Inferior parietal cortex (tissue), 1 donor: ENCODE measurements around the gene TGFB1.
A peak's percentile ranks its signal among the peaks of the same experiment; 100 is the strongest.
"Not testable (repeated sequence)": the region's sequence is repeated elsewhere in the genome, so short reads cannot be mapped to it uniquely, and the experiment has no call there.

Experiments
- DNase-seq: peaks from one replicate; pipeline ENCODE4 v3.0.0-alpha.2; 2016; ENCODE audit errors: extremely low spot score

Gene TGFB1

DNA sequence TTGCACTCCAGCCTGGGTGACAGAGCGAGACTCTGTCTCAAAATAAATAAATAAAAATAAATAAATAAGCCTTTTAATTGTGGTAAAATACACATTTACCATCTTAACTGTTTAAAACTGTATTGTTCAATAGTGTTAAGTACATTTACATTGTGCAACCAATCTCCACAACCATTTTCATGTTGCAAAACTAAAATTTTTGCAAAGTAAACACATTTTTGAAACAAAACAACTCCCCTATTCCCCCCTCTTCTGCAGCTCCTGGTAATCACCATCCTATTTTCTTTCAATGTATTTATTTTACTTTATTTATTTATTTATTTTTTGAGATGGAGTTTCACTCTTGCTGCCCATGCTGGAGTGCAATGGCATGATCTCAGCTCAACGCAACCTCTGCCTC is 16.0 kb upstream of the TGFB1 start:
- no peak for DNase-seq

DNA sequence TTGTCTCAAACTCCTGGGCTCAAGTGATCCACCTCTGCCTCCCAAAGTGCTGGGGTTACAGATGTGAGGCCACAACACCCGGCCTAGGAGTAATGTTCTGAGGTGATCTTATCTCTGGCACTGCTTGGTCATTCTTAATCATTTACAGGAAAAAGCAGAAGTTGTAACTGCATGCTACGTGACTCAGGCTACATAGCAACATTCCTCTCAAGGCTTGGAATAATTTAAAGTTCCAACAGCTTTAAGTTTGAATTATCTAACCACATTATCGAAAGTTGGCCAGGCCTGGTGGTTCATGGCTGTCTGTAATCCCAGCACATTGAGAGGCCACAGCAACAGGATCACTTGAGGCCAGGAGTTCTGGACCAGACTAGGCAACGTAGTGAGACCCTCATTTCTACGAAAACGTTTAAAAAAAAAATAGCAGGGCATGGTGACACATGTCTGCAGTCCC is 14.2 kb upstream of the TGFB1 start:
- no peak for DNase-seq

DNA sequence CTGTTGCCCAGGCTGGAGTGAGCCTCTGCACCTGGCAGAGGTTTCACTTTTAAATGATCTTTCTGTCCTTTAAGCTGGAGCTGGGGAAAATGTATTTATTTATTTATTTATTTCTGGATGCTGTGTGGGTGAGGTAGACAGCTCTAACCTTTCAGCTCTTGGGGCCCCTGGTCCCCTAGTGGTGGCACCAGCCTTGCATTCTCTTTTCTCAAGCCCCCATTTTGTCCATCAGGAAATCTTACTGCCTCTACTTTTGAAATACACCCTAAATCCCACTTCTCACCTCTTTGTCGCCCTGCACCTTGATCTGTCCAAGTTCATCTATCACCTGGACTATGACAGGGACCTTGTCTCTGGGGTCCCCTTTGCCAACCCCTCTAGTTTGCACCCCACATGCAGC is 12.4 kb upstream of the TGFB1 start:
- no peak for DNase-seq

DNA sequence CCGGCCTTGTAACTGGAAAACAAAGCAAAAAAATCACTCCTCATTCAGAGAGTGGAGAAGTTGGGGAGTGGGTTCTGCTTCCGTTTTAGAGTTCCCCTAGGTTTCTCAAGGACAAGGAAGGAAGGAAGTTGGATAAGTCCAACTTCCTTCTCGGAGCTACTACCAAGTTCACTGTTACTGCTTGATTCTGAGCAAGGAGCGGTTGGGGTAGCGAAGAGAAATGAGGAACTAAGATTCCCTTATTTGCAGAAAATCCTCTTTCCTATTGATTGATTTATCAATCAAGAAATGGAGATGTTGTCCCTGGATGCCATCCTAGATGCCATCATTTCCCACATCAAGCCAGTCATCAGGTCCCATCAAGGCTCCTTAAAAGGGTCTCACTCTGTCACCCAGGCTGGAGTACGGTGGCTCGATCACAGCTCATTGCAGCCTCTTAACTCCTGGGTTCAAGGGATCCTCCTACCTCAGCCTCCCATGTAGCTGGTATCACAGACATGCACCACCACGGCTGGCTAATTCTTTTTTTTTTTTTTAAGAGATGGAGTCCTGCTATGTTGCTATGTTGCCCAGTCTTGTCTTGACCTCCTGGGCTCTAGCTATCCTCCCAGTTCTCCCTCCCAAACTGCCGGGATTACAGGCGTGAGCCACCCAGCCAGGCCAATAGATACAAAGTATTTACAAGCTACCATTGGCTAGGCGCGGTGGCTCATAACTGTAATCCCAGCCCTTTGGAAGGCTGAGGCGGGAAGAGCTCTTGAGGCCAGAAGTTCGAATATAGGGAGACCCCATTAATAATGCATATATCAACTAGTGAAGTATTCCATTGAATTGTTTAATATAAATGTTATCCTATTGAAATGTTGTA is 11.0 kb upstream of the TGFB1 start:
- no peak for DNase-seq

DNA sequence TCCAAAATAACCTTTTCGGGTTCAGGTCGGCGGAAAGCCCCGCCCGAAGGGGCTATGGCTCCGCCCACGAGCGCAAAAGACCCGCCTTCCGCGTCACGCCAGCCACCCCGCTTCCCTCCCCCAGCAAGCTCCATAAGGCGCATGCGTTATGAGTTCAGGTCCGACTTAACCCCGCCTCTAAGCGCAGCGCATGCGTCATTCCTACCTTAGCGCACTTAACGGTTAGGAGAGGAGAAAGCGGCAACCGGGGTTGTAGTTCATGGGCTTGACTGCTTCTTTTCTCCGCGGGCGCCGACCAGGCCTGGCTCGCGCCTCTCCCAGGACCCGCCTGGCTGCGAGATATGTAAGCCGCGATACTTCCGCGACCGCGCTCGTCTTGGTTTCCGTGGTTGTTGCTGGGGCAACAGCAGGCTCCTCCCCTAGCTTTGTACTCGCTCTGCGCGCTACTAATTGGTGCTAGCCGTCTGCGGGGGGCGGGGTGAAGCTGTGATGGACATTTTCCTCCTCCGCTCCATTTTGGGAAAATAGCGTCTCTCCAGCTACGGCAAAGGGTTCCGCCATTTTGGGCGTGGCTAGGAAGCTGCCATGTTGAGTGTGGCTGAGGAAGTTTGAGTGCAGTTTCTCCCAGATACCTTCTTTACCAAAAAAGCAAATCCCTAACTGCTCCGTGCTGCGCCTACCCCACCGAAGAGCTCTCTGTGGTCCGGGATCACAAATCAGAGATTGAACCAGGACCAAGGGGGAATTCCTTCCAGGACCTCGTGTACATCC is 10.2 kb upstream of the TGFB1 start, which contains the start of gene B9D2:
Gene B9D2 (minus strand): TSS at position 397 of the 771 bp plus-strand sequence. CDS start 630 bp downstream, outside the sequence.
- DNase-seq = peak; percentile 98

DNA sequence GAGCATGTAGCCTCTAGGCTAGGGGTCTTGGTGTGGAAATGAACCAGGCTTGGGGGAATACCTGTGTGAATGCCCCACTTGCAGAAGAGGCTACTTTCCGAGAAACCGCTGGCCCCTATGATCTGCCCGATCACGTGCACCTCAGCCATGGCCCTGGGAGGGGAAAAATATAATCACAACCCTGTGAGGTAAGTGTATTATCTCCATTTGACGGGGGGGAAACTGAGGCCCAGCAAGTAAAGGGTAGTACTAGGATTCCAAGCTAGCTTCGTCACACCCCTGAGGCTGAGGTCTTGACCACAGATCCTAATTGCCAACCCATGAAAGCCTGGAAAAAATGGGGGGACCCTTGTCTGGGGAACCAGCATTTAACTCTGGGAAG is 9.6 kb upstream of the TGFB1 start:
- DNase-seq = peak; percentile 30

DNA sequence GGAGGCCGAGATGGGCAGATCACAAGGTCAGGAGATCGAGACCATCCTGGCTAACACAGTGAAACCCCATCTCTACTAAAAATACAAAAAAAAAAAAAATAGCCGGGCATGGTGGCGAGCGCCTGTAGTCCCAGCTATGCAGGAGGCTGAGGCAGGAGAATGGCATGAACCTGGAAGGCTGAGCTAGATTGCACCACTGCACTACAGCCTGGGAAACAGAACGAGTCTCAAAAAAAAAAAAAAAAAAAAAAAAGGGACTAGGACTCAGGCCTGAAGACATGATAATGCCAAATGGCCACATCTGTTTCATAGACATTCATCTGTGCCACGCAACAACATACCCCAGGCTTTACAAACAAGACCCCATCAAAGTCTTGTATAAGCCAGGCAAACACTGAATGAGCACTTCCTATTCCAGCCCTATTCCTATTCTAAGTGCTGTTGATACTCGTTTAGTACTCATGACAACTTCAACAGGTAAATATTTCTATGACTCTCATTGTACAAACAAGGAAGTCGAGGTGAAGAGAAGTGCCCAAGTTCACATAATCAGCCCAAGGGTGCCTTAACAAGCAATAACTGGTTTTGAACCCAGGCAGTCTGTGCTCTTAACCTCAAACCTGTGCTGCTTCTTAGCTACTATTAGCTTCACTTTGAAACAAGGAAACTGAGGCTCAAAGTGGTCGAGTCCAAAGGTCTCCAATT is 8.6 kb upstream of the TGFB1 start:
- DNase-seq = no peak

DNA sequence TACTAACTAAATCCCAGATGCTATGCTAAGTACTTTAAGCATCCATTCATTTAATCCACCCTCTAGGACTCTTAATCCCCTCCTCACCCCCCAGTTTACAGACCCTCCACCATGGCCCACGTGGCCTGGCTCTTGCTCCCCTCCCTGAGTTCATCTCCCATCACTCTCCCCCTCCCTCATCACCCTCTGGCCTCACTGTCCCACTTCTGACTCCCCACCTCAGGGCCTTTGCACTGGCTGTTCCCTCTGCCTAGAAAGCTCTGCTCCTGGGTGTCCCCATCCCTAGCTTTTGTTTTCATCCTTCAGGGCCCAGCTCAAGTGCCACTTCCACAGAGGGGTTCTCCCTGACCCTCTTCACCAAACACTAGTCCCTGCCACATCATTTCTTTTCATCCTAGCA is 6.0 kb upstream of the TGFB1 start:
- no peak for DNase-seq

DNA sequence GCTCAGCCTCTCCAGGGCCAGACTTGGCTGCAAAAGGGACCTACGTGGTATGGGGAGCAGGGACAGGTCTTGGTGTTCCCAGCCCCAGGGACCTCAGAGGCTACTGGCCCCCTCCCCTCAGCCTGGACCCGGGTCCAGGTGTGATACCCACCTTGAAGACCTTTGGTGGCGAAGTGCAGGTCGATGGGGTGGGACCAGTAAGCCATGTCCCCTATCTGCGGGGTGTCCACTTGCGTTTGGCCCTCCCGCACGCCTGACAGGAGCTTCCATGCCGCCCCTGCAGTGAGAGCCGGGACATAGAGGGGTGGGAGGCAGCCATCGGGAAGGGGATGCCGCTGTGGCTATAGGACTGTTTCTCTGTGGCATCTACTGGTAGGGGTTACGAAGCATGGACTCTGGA is 4.0 kb upstream of the TGFB1 start:
- no peak for DNase-seq

DNA sequence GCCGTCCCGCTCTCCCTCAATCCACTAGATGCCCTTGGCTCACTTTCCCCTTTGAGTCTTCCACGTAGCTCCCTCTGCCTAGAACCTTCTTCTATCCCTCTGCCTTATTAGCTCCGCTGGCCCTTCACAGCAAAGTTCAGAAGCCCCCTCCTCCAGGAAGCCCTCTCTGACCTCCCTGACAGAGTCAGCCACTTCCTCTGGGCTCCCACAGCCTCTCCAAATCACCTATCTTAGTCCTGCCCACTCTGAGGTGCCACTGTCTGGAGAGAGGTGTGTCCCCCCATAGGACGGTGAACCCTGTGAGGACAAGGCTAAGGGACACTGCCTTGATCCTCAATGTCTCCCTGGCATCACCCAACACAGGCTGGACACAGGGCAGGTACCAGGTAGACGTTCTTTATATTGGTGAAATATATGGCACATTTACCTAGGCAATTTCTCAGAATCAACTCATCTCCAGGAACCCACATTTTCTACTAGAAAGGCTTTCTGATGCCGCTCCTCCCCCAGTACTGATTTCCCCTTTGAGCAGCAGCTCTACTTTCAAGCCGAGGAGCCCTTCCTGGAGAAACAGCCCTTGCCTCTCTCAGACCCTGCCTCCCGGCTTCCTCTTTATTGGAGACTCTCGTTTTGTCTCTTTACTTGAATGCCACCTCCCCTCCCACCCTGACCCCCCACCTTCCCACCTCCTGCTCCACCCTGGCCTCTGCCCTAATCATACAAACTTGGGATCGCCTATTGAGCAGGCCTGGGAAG is 3.4 kb upstream of the TGFB1 start:
- DNase-seq = no peak

DNA sequence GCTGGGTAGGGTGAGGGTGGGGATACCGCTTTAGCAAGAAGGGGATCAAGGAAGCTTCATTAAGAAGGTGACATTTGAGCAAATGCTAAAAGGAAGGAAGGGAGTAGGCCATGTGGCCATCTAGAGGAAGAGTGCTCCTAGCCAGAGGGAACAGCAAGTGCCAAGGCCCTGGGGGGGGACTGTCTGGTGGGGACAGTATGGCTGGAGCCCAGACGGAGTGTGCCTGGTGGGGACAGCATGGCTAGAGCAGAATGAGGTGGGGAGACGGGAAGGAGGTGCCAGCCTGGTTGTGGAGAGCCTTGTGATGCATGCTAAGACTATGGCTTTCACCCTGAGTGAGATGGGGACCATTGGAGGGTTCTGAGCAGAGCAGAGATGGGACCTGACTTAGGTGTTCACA is 2.1 kb upstream of the TGFB1 start:
- no peak for DNase-seq

DNA sequence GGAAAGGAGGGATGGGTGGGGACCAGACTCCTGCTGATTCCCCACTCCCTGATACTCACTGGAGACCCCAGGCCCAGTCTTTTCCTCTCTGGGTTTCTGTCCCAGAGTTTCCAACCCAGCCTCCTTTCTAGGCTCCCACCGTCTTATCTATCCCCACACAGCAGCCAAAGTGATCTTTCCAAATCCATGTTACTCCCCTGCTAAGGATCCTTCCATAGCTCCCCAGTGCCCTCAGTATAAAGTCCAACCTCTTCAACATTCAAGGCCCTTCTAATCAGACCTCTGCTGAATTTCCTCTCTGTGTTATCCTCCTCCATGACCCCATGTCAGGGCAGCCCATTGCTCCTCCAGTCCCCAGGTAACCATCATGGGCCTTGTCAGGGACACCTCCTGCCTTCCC is 1.3 kb upstream of the TGFB1 start:
- no peak for DNase-seq

DNA sequence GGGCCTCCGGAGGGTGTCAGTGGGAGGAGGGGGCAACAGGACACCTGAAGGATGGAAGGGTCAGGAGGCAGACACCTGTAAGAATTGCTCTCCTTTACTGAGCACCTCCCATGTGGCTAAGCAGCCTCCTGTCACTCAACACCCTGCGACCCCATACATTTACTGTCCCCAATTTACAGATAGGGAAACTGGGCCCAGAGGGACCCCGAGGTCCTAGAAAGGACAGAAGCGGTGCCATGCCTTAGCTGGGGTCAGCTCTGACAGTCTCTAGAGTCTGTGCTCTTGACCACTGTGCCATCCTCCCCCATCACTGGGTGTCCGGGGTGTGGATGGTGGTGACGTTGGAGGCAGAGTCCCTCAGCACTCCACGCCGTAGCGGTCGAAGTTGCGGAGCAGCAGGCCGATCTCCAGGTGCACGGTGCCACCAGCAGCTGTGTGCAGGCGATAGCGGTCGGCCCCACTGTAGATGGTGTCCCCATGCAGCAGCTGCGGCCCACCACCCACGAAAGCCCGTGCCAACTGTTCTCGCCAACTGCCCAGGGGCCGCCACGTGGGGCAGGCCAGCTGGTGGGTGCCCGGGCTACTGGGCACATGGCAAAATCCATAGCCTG is 726 bp upstream of the TGFB1 start:
- no peak for DNase-seq

DNA sequence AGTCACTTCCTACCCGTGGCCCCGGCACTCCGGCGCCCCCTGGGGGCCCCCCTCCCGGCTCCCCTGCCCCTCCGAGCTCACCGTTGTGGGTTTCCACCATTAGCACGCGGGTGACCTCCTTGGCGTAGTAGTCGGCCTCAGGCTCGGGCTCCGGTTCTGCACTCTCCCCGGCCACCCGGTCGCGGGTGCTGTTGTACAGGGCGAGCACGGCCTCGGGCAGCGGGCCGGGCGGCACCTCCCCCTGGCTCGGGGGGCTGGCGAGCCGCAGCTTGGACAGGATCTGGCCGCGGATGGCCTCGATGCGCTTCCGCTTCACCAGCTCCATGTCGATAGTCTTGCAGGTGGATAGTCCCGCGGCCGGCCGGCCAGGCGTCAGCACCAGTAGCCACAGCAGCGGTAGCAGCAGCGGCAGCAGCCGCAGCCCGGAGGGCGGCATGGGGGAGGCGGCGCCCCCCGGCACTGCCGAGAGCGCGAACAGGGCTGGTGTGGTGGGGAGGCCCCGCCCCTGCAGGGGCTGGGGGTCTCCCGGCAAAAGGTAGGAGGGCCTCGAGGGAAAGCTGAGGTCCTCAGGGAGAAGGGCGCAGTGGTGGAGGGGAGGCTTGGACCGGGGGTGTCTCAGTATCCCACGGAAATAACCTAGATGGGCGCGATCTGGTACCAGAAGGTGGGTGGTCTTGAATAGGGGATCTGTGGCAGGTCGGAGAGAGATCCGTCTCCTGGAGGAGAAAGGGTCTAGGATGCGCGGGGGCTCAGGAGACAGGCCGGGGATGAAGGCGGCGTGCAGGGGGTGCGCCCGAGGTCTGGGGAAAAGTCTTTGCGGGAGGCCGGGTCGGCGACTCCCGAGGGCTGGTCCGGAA is 885 bp downstream of the TGFB1 start:
- peak; percentile 5 for DNase-seq

DNA sequence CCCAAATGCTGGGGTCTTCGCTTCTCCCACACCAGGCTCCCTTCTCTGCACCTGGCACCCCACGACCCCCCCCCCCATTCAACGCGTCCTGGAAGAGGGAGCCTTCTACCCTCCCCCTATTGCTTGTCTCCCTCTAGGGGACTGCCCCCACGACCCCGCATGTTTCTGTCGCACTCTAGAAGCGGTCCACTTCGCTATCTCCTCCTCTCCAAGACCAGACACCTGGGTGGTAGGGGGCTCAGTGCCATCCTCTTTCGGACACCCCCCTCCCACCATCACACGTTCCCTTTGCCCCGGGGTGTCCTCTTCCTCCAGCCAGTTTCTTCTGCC is 1.5 kb downstream of the TGFB1 start:
- DNase-seq = no peak

DNA sequence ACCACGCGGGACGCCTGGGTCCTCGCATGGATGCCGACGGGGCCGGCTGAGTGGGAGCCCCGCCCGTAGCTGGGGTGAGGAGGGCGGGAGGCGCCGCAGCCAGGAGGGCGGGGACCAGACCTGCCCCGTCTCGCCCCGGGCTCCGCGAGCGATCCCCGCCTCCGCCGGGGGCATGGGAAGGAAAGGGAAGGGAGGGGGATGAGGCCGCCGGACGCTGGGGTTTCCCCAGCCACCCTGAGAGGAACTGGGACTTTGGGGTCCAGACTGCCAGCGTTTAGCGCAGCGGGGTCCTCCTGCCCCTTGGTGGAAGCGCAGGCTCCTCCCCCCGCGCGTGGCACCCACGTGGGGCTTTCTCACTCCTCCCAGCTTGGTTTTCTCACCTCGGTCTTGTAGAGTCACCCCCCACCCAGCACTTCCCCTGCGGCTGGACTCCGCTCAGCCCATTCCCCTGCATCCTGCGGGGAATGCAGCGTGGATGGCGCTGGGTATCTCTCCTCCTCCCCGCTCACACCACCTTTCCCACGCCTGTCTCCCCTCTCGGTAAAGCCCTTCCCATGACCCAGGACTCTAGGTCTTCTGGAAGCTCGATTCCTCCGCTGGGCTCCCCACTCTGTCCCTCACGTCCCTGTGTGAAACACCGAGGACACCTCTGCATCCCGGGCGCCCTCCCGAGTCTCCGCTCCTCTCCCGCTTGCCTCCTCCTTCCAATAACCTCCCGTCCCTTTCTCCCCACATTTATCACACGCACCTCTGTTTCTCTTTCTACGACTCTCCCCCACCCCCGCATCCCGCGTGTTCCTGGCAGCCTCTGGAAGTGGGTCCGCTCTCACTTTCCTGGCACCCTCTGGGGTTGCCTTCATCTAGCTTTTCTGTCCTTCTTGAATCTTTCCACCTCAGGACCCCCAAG is 2.1 kb downstream of the TGFB1 start:
- DNase-seq = no peak

DNA sequence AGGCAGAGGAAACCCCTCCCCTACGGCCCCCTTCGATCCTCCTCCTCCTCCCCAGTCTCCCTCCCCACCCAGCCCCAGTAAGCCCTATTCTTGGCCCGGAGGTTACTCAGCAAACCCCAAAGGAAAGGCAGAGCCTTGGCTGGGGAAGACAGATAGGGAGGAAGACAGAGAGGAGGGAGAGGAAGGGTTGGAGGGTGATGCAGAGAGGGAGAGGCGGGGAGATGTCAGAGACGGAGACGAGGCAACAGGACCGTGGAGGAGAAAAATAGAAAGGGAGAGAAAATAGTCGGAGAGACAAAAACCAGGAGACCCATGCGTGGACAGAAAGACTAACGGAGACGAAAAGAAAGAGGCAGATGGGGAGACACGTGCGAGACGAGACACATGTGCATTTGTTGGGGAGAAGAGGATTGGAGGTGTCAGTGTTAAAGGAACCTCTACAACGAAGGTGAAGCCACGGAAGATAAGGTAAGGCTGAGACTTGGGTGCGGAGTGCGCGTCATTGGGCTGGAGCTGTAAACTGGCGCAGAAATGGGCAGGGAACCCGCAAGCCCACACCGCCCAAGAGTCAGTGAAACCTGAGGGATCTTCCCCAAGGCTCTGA is 2.9 kb downstream of the TGFB1 start:
- DNase-seq = no peak

DNA sequence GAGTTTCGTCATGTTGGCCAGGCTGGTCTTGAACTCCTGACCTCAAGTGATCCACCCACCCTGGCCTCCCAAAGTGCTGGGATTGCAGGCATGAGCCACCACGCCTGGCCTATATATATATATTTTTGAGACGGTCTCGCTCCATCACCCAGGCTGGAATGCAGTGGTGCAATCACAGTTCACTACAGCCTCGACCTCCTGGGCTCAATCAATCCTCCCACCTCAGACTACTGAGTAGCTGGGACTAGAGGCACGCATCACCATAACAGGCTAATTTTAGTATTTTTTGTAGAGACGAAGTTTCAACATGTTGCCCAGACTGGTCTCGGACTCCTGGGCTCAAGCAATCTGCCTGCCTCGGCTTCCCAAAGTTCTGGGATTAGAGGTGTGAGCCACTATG is 6.8 kb downstream of the TGFB1 start:
- not testable (repeated sequence) for DNase-seq

DNA sequence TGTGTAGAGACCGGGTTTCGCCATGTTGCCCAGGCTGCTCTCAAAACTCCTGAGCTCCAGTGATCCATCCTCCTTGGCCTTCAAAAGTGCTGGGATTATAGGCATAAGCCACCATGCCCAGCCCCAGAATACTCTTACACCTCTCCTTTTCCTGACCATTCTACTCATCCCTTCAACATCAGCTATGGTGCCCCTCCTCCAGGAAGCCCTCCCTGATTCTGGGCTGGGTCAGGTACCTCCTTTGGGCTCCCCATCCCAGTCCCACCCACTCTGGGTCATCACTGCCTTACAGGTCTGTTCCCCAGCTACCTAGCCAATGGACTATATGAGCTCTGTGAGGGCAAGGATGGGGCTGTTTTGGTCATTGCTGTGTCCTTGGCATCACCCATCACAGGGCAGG is 9.6 kb downstream of the TGFB1 start:
- DNase-seq = no peak
